Measurements from ENCODE around the gene NEK6.

Gene NEK6

DNA sequence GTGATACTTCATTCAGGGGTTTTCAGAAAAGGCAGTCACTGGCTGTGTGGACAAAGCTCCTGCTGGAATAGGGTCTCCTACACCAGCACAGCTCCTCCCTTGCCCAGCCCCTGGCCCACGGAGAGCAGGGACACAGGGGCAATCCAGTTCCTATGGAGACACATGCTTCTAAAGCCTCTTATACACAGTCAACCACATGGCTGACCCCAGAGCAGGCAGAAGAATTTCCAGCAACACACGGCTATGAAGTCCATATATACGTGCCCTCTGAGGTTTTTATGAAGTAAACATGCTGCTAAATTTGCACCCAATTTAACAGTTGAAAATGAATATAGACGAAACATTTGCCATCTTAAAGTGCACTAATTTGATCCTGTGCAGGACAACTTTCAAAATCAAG, 138.1 kb downstream of the NEK6 start:
- DNase-seq, result no peak
- intact Hi-C loops (cut with DNase I), result no loop called here

GRCh38 chr9:124398191-124398935, 140.6 kb downstream of the NEK6 start:
- intact Hi-C loops (cut with DNase I), result no loop called here
- no peak for DNase-seq

DNA sequence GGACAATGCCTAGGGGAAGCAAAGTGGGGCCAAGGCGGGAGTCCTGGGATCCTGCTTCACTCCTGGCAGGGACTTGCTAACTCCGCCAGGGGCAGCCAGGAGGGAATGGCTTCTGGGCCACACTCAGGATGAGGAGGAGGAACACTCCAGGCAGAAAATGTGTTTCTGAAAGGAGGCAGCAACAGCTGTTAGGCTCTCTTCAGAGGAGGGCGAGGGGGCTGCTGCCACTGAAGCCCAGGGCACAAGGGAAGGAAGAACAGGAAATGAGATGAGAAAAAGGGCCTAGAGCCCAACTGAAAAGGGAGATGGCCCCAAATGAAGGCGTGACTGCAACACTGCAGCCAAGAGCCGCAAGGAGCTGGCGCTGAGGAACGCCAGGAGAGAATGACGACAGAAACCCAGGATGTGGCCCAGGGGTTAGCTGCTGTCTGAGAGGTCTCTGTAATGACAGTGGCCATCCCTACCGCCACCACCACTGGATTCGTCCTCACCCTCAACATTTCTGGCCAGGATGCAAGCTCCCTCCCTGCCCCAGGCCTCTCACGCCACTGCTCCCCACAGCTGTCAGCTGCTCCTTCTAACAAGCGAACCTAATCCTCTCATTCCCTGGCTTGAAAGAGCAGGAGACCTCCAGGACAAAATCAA, 141.7 kb downstream of the NEK6 start:
- peak in 11 of 42 donors; percentile 13 to 52 (median 32) for DNase-seq
- intact Hi-C loops (cut with DNase I), result no loop called here

- peak in 1 of 42 donors; percentile 12 for DNase-seq
- intact Hi-C loops (cut with DNase I), result no loop called here
These were observed 142.5 kb downstream of the NEK6 start for GRCh38 chr9:124399968-124400940.

Data from head of caudate nucleus (tissue), 42 donors.